HG03097 (cell line): Measurements from ENCODE around the gene SLC34A3.

Experiments
- ATAC-seq: cut with Tn5 transposase; IDR thresholded peaks from one replicate; pipeline ENCODE4 v1.9.1; 2021; ENCODE audit not compliant: unreplicated experiment, low FRiP score

SLC34A3 gene

GRCh38 chr9:137230705-137231371, at the start of gene SLC34A3:
Gene SLC34A3, plus strand, starts transcription at chr9:137230901. Its CDS starts 802 bp downstream, at chr9:137231703.
- no peak for ATAC-seq

- no peak for ATAC-seq
These were observed 49.0 kb upstream of the SLC34A3 start for GRCh38 chr9:137181680-137182079.

- ATAC-seq: no peak
These were observed 47.9 kb upstream of the SLC34A3 start for GRCh38 chr9:137182836-137183235.

GRCh38 chr9:137183980-137184595, 46.6 kb upstream of the SLC34A3 start:
- ATAC-seq: no peak

DNA sequence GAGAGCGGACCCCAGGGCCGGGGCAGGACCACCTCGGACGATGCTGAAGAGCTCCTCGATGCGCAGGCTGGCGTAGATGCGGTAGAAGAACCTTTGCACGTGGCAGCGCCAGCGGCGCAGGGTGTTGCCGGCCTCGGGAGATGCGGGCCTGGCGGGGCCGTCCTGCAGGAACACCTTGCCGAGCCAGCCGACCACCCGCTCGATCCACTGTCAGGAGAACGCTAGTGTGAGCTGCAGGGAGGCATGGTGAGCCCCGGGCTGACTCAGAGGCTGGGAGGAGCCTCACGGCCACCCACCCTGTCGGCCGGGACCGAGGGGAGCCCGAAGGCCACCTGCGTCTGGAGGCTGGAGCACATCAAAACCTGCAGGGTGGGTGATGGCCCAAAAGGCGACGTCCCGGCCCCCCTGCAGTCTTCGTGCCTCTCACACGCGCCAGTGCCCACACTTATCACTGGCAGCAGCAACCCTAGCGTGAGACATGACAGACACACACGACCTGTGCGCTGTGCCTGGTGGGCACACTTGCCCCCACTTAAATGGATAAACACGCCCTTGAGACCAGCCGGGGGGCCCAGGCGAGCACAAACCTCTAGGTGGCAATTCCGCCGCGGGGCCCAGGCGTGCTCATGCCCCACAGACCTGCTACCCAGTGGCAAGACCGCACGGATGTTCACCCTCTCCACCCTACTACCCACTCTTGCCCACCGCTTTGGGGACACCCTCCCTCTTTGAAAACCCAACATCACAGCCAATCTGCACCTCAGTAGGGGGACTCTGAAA, 45.6 kb upstream of the SLC34A3 start:
- ATAC-seq: no peak

- no peak for ATAC-seq
These were observed 44.8 kb upstream of the SLC34A3 start for GRCh38 chr9:137185921-137186320.

DNA sequence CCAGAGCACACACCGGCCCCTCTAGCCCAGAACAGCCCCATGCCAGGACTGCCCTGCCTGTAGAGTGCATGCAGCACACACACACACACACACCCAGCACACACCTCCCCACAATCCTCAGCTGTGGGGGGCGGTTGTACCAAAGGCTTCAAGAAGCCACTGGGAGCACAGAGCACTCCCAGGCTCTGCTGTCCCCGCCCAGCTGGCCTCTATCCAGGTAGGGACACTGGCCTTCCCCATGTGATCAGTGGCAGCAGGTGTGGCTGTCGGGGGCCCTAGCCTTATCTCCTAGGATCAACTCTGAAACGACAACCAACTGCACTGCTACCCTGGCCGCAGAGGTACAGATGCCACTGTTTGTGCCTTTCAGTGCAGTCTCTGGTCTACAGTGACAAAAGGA, 44.3 kb upstream of the SLC34A3 start:
- ATAC-seq: no peak

DNA sequence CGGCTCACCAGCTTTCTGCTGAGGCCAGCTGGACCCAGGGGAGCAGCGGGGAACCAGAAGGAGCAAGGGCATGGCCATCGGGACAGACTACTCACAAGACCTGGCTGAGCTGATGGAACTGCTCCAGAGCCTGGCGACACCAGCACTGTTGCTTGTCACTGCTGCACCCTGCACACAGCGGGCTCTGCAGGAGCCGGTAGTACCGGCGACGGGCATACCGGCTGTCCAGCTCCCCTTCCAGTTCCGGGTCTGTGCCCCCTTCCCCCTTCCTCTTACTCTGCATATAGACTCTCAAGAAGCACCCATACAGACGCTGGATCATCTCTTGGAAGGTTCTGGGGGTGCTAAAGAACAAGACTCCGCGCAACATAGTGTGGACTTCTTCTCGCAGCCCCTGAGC, 43.3 kb upstream of the SLC34A3 start:
- no peak for ATAC-seq

- ATAC-seq: no peak
These were observed 42.6 kb upstream of the SLC34A3 start for GRCh38 chr9:137188086-137188489.

- ATAC-seq: peak; percentile 68
These were observed 42.0 kb upstream of the SLC34A3 start, which contains the start of the genes ANAPC2 and SSNA1 for GRCh38 chr9:137188490-137189296. Gene ANAPC2, minus strand, starts transcription at chr9:137188560. Its CDS starts 28 bp downstream, at chr9:137188532. Gene SSNA1, plus strand, starts transcription at chr9:137188676. Its CDS starts 51 bp downstream, at chr9:137188727.

GRCh38 chr9:137189297-137190295, 41.1 kb upstream of the SLC34A3 start:
- no peak for ATAC-seq

DNA sequence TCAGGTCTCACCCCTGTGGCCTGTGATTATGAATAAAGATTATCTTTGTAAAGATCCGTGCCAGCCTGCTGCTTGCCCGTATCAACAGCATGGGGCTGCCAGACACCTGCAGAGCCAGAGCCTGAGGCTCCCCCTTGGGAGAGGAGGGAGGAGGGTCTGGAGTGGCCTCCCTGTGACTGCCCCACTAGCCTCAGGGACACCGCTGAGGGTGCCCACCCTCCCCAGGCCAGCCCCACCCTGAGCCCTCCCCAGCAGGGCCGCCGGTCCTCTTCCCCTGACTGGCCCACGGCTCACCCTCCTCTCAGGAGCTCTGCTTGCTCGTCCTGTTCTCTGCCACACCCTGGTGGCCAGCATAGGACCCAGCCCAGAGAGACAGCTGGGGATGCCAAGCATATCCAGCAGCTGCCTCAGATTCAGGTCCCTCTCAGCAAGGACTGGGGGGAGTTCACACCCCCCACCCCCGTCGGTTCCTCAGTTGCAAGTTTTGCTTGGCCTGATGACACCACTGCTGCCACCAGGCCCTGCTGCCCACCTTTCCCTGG, 40.3 kb upstream of the SLC34A3 start:
- no peak for ATAC-seq

- ATAC-seq: no peak
These were observed 39.5 kb upstream of the SLC34A3 start for GRCh38 chr9:137191245-137191644.

DNA sequence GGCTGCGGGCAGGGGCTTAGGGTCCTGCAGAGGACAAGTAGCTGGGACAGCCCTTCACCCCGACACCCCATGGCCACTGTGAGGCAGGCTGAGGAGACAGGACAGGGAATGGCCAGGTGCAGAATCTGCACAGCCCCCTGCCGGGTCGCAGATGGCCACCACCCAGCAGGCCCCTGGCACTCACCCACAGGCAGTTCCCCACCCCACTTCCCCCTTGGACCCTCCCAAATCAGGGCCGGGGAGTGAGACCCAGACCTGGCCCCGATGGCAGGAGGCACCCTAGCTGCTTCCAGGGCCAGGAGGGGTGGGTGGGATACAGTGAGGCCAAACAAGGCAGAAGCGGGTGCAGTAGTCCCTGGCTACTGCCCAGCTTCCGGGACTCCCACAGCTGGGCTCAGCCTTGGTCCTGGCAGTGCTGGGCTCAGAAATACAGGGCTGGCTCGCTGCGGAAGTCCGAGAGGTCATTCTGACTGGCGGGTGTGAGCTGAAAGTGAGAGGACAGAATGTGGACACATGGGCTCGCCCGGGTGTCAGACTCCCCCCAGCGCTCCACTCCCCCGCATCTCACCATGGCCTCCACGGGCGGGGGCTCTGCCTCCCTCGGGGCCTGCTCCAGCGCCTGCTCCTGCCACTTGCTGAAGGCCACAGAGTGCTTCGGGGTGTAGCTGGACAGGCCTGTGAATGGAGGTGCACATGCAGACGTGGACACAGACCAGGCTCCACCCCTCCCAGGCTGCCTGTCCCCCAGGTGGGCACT, 38.8 kb upstream of the SLC34A3 start:
- ATAC-seq: no peak

- ATAC-seq: no peak
These were observed 38.3 kb upstream of the SLC34A3 start for GRCh38 chr9:137192448-137192780.

- no peak for ATAC-seq
These were observed 37.8 kb upstream of the SLC34A3 start for GRCh38 chr9:137192859-137193258.

DNA sequence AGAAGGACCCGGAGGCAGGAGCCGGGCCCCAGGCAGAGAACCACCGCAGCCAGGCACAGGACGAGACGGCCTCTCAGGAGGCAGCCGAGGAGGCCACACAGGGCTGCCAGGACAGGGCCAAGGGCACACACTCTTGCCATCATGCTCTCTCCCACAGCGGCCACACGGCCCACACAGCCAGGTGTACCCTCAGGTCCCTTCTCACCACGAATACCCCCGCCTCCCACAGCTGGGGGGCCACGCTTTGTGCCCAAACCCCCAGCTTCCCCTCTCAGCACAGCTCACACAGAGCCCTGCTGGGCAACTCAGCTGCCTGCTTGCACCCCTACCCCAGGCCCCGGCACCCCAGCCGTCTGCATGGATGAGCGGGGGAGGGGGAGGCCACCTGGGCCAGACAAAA, 36.9 kb upstream of the SLC34A3 start:
- no peak for ATAC-seq

DNA sequence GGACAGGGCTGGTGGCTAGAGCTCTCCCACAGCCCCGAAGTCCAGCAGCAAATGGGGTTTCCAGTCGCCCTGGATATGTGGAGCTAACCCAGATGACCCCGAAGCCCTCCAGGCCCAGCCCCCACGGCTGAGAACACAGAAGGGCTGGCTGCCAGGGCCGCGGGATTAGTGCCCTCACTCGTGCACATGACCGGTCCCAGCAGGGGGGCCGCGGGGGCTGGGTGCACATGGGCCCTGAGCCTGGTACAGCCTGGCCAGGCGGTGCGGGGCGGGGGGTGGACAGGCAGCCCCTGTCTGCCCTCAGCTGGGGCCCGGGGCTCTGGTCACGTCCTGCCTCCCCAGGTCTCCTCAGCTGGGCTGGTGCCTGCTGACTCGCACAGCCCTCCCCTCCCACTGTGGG, 36.3 kb upstream of the SLC34A3 start:
- no peak for ATAC-seq

DNA sequence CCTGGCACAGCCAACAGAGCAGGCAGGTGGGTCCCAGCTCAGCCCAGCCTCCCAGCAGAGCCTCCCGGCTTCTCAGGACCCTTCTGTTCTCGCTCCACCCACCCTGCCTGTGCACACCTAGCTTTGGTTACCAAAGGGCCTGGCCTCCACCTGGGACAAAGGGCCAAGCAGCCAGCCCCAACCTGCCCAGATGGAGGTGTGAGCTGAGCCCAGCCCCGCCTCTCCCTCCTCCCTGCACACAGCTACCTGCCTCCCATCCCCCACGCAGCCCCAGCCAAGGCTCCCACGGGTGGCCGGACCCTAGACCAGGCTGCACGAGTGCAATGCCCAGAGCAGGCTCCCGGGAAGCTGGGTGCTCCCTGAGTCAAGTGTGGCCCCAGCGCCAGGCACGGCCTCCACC, 35.8 kb upstream of the SLC34A3 start:
- ATAC-seq: no peak
